ENCODE results near the gene DIP2C.

The DIP2C gene

DNA sequence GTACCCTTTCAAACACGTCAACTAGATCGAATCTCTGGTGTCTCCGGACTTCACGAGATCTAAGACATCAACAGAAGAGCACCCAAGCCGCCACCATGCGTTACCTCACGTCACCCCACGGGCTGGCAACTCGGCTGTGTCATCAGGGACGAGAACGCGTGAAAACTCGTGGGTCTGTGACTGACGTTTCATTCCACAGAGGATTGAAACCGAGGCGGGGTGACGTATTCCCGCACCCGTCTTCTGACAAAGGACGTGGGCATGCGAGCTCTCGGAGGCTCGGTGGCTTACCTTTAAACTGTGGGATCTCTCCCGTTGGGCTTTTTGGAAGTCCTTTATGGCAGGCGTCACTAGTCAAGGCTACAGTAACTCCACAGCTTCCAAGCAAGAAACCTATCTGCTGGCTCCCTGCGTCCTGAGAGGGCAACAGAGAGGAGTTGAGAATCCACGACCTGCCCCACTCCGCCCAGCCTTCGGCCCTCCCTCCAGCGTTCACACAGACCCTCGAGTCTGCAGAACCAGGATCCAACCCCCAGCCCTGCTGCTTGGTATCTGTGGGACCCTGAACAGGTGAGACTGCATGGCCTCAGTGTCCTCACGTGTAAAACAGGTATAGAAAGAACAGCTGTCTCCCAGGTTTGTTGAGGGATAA, 298.9 kb downstream of the DIP2C start:
- DNase-seq (ENCODE audit: low spot score) = no peak

DNA sequence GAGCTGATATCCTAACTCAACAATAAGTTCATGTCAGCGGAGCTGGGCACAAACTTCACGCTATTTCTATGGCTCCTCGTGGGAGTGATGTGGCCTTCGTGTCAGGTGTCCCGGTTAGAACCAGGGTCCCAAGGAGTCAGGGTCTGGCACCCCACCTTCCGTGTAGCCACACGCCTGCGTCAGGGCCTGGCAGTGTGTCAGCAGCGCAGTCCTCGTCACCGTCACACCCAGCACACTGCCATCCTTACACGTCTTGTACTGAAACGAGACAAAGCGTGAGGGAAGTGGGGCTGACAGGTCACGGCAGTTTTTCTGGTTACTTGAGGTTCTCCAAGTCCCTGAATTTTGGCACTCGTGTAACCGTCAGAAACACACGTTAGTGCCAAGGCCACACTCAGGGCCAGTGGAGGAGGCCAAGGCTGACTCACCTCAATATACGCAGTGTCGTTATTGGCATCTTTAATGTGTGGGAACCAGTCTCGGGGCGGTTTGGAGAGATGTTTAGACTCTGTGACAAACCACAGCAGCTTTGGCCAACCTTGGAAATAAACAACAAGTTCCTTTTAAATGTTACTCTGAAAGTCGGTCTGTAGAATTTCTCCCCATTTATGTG, 299.5 kb downstream of the DIP2C start:
- no peak for DNase-seq (ENCODE audit: low spot score)

DNA sequence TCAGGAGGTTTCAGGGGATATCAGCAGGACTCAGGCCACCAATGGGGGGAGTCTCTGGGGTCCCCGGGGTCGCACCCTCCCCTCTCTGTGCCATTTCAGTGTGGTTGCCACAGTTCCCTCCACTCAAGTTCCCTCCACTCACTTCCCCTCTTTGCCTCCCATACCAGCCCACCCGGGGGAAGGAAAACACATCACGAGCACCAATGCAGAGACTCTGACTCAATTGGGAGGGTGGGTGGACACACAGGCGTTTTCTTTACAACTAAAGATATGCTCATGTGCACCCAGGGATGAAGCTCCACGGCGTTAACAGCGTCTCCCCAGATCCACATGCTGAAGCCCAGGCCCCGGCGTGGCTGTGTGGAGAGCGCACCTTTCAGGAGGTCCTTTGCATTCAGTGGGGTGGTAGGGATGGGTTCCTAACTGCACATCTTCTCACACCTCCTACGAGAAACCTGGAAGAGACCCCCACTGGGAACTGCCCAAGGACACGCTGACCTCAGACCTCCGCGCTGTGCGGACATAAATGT, 300.1 kb downstream of the DIP2C start:
- no peak for DNase-seq (ENCODE audit: low spot score)

DNA sequence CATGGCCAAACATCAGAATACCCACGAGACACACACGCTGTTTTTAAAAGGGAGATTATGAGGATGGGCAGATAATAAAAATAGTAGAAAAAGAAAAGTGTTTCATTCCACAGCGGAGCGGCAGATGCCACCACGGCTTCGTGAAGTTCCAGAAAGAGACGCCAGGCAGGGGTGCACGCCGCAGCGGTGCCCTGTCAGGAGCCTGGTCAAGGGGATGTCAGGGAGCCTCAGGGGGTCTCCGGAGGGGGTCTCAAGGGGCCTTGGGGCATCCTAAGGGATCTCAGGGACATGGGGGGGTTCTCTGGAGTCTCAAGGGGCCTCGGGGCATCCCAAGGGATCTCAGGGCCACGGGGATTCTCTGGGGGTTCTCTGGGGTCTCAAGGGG, 300.8 kb downstream of the DIP2C start:
- DNase-seq (ENCODE audit: low spot score) = no peak

DNA sequence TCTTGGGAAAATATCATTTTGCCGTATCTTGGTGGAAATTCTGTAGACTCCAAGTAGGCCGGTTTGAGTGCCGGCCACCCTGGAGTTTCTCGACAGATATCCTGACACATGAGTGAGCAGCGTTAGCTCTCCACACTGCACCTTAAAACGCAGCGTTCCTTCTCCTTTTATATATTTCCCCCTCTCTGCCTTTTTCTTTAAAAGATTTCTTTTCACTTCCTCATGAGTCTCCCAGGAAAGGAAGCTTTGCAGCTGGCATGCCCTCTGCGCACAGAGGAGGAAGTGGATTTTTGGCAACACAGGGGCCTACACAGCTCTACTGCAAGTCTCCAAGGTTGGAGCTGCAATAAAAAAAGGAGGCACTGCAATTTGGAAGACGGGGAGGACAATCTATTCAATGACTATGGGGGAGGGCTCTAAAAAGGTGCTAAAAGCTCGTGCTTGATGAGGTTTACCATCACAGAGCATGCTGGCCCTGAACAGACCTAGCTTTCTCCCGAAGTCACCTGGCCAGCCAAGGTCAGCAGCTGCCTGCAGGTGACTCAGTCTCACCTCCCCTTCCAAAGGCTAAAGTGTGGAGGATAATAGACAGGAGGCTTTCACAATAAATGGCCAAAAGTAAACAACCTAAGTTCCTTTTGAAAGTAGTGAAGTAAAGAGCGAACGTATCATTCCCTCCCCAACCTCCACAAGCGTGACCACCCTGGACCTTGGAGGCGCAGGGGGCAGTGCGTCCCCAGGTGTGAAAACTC, 301.4 kb downstream of the DIP2C start:
- DNase-seq (ENCODE audit: low spot score) = no peak

DNA sequence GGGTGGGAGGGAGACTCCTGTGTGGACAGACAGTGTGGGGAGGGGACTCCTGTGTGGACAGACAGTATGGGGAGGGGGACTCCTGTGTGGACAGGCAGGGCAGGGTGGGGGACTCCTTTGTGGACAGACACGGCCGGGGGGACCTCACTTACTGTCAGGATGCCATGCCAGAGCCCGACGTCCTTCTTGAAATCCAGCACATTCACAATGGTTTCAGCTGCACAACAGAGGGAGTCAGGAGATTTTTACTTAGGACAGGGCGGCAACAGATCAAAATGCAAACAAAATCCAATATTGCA, 301.9 kb downstream of the DIP2C start:
- DNase-seq (ENCODE audit: low spot score) = no peak

DNA sequence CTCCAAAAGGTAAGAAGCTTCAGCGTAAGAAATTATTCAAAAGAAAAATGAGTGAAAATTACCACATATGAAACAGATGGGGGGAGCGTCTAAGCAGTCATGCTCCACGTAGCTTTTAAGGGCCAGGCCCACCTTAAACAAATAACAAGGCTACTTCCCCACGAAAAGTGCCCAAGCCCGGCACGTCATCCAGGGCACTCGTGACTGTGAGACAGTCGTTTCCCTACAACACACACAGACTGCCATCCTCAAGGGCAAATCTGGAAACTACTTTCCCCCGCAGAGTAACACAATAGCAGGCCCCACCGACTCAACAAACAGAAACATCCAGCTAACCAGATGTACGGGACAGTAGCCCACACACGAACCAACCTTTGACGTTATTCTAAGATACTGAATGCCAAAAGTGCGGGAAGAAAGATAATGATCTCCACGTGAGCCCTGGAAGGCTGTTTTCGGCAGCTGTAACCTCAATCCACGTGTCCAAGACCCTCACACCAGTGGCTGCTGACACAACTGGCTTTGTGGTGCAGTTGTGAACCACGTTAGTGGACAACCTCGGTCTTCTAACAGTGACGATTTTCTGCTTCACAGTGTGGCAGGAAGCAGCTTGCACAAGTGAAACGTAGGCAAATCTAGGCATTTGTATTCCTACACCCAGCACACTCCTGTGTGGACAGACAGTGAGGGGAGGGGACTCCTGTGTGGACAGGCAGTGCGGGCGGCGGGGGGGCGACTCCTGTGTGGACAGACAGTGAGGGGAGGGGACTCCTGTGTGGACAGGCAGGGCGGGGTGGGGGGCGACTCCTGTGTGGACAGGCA, 302.5 kb downstream of the DIP2C start:
- DNase-seq (ENCODE audit: low spot score) = no peak

DNA sequence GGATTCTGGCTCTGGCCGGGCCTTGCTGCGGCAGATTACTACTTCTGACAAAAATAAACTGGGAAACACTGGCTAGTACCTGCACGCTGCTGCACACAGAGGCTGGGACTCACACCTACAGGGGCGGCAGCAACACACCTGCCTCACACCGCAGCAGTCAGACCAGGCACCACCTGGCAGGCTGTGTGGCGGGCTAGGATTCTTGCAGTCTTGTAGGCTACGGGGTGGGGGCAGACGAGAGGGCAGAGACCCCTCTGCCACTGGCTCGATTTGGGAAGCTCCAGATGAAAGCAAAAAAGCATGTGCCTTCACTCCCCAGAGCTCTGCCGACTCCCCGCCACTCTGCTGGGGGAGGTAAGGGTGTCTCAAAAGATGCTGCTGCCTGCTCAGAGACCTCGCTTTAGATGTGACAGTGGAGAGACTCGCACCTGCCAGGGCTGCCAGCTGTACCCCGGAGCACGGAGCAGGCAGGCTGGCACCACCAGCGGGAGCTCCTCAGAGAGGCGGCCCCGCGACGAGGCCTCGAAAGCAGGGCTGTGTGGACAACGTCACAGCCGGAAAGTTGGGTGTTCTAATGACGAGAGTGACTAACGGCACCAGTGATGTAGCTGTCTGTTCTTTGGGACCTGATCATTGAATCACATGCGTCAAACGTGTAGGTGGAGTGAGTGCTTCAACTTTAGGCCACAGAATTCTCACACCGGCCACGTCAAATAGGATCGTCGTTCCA, 303.7 kb downstream of the DIP2C start:
- DNase-seq (ENCODE audit: low spot score) = no peak

DNA sequence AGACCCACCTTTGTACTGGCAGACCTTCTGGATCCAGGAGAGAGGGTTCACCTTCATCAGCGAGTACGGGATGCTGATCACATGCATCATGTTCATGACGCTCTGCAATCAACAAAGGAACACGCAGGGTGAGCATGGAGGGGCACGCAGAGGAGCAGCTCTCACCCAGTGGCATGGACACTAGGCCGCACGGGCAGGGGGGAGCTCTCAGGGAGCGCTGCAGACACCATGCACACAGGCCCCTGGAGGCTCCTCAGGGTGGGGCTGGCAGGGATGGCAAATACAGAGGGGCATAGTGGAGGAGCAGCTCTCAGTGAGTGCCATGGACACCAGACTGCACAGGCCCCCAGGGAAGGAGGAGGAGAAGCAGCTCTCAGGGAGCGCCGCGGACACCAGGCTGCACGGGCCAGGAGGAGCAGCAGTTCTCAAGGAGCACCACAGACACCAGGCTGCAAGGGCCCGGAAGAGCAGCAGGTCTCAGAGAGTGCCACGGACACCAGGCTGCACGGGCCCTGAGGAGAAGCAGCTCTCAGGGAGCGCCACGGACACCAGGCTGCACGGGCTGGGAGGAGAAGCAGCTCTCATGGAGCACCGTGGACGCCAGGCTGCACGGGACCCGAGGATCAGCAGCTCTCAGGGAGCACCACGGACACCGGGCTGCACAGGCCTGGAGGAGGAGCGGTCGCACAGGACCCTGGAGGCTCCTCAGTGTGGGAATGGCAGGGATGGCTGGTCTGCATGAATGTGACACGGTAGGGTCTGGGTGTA, 304.7 kb downstream of the DIP2C start:
- no peak for DNase-seq (ENCODE audit: low spot score)

DNA sequence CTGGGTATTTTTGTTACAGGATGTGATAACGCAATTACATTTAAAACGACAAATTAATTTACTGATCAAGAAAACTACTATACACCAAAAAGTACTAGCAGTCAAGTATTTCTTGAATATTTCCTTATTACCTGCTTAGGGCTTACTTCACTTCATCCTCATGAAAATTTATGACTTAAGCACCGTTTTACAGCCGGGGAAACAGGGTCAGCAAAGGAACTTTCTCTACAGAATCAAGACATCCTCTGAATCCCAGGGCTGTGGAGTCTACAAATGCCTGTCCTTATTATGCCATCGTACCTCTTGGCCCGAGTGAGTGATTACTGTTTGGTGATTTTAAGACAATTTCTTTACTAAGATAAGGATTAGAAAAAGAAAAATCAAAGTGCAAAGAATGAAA, 305.9 kb downstream of the DIP2C start:
- no peak for DNase-seq (ENCODE audit: low spot score)

DNA sequence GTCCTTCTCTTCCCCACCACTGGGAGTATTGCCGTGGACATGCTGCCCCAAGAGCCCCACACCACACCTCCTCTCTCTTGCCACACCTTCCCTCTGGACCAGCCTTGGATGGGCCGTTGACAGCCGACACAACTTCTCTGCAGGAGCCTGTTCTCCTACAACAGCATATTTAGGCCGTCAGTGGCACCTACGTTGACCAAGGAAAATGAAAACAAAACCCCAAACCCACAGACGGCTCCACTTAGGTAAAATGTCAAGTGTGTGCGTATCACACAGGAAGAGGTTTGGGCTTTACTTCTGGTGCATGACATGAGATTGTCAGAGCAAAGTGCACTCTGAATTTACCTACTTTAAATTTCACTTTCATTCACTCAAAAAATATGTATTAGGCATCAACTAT, 307.7 kb downstream of the DIP2C start:
- DNase-seq (ENCODE audit: low spot score) = no peak

DNA sequence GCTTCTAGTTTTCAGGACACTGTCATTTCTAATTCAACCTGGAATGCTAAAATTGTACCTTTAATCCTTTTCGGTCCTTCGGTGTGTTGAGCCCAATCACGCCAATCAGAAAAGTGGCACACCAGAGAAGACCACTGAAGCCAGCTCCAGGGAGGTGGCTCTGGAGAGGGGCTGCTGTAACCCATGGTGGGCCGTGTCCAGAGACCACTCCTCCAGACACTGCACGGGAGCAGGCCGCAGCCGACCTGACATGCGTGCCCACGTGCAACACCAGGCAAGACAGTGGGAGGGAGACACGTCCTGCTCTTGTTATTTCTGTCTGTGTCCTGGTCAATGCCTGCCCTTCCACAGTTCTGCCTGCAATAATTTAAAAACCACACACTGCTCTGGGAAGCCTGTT, 308.1 kb downstream of the DIP2C start:
- DNase-seq (ENCODE audit: low spot score) = no peak

DNA sequence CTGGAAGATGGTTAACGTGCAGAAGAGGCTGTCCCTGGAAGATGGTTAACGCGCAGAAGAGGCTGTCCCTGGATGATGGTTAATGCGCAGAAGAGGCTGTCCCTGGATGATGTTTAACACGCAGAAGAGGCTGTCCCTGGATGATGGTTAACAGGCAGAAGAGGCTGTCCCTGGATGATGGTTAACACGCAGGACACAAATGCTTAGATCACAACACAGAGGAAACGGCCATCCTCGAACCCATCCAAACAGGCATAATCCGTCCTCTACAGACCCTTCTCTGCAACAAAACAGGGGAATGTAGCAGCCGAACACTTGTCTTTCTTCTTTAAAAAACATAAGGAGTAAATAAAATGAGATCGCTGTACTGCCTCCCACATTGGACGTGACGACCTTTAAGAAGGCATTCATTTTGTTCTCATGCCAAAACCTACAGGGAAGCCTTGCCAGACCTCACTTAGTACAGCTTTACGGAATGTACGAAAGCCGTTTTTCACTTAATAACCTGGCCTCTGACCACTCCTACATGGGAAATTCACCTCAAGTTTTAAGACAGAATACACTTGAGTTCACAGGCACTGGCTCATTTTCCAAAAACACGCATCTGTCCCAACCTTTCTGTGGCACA, 309.0 kb downstream of the DIP2C start:
- no peak for DNase-seq (ENCODE audit: low spot score)

DNA sequence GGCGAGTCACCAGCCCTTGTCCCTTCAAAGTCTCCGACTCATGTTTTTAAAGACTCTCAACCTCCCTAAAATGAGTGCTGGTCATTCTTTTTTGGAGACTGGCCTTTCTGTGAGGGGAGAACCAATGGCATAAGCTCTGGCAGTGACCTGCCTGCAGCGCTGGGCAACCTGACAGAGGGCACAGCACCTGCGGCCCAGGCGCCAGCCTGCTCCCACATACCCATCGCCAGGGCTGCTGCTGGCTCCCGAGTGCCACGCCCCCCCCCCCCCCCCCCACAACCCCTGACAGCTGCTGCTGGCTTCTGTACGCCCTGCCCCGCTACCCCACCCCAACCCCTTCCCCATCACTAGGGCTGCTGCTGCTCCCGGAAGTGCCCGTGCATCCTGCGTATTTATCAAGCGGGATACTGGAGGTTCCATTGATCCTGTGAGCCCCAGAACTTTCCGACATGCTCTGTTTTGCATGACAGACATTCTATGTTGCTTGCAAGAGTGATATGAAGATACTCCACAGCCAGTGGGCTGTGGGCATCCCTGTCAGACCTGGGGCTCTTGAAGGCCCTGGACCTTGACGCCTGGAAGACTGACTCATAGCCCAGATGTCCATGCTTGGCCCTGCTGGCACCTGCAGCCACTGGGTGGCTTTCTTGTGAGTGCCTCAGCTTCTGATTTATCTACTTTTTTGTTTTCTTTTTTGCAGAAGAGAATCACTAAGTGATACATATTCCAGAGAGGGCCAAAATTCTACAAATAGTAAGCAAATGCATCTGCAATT, 310.4 kb downstream of the DIP2C start:
- DNase-seq (ENCODE audit: low spot score) = no peak

DNA sequence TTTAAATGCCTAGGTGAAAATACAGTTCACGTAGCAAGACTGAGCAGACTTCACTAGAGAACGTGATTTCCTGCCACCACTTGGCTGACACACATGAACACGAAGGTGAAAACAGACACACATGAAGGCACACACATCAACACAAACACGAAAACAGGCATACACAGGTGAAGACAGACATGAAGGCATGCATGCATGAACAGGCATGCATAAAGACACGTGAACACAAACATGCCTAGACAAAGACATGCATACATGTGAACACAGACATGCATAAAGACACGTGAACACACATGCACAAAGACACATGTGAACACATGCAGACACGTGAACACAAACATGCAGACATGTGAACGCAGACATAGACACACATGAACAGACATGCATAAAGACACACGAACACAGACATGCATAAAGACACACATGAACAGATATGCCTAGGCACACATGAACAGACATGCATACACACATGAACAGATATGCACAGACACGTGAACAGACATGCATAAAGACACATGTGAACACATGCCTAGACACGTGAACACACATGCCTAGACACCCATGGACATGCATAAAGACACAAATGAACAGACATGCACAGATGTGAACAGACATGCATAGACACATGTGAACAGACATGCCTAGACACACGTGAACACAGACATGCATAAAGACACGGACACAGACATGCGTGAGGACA, 311.1 kb downstream of the DIP2C start:
- DNase-seq (ENCODE audit: low spot score) = no peak

DNA sequence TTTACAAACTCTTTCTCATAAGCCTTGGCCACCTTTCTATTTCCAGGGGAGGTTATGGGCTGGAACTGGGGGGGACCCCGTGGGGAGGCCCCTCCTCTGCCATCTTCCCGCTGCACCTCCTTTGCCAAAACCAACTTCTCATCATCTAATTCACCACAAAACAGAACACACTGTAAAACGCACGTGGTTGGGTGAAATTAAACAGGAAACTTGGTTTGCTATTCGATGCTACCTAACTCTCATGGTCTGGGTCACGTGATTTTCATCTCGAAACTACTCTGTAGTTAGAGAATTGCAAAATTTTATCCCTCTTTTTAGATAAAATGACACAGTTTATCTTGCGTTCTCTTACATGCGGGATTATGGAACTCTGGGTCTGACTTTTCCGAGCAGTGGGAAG, 312.2 kb downstream of the DIP2C start:
- no peak for DNase-seq (ENCODE audit: low spot score)

DNA sequence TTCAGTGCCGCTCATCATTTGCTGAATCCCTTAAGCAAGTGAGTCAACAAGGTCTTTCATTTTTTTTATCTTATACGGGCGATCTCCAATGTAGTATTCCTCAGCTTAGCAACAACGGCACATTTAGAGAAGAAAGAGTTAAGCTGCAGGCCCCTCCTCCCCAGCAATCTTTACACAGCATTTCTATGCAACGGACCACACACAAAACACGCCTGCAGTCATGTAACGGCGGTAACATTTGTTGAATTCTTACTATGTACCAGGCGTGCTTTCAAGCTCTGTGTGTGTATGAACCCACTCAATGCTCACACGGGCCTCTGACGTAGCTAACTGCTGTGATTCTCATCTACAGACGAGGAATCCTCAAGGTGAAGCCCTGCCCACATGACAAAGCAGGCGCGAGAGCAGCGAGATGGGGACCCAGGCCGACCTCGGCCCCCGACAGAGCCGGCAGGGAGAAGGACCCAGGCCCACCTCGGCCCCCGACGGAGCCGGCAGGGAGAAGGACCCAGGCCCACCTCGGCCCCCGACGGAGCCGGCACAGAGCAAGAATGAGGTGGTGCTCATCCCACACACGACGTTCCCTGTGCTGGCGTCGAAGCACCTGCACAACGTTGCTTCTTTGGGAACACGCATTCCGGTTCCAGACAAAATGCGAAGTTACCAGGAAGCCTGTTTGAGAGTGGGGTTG, 313.5 kb downstream of the DIP2C start:
- DNase-seq (ENCODE audit: low spot score) = no peak

DNA sequence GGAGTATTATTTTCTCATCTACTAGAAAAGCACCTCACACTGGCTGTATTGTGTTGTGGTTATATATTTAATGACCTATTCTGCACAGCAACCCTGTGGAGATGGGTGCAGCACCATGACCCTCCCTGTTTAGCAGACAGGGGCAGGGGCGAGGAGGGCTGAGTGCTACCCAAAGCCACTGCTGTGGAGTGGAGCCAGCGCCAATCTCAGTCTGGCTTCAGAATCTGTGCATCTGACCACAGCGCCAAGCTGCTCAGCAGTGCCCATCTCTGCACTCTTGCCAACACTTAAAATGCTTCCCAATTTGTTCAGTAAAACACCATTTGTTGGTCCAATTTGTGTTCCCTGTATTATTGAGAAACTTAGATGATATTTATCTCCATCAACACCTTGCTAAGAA, 315.1 kb downstream of the DIP2C start:
- no peak for DNase-seq (ENCODE audit: low spot score)

All from SW480 (cell line).